ENCODE data around the gene MED13L.

DNA sequence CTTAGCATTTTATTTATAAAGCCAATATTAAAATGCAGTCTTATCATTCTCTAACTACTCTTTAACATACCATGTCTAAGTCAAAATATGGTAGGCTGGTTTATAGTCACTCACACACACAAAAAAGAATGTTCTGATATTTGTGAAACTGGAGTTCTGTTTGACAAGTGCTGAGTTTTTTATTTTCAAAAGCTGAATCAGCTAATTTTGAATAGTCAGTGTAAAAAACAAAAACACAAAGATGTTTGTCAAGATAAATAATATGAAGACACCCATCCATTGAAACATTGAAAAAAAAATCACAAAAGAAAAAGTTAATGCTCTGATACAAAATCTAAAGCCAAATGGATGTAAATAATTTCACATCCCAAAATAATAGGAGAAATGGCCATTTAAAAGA is 231.5 kb downstream of the MED13L start:
- TF ChIP-seq, protein P1, sequence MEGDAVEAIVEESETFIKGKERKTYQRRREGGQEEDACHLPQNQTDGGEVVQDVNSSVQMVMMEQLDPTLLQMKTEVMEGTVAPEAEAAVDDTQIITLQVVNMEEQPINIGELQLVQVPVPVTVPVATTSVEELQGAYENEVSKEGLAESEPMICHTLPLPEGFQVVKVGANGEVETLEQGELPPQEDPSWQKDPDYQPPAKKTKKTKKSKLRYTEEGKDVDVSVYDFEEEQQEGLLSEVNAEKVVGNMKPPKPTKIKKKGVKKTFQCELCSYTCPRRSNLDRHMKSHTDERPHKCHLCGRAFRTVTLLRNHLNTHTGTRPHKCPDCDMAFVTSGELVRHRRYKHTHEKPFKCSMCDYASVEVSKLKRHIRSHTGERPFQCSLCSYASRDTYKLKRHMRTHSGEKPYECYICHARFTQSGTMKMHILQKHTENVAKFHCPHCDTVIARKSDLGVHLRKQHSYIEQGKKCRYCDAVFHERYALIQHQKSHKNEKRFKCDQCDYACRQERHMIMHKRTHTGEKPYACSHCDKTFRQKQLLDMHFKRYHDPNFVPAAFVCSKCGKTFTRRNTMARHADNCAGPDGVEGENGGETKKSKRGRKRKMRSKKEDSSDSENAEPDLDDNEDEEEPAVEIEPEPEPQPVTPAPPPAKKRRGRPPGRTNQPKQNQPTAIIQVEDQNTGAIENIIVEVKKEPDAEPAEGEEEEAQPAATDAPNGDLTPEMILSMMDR (conservative IDR thresholded peaks at IDR 0.05; ENCODE audit: low read depth, low read length), result no peak
- no peak for TF ChIP-seq EZH2 (IDR thresholded peaks at IDR 0.05; ENCODE audit: borderline replicate concordance, low read depth, low read length, poor library complexity, severe bottlenecking)

All from A673 (cell line).